GM21515 (cell line): ENCODE measurements around the gene UBXN2A.
A peak's percentile ranks its signal among the peaks of the same experiment; 100 is the strongest.
"Not testable (repeated sequence)": the region's sequence is repeated elsewhere in the genome, so short reads cannot be mapped to it uniquely, and the experiment has no call there.

Source experiments
- ATAC-seq: cut with Tn5 transposase; IDR thresholded peaks from one replicate; pipeline ENCODE4 v1.9.1; 2021; ENCODE audit not compliant: unreplicated experiment

UBXN2A gene

DNA sequence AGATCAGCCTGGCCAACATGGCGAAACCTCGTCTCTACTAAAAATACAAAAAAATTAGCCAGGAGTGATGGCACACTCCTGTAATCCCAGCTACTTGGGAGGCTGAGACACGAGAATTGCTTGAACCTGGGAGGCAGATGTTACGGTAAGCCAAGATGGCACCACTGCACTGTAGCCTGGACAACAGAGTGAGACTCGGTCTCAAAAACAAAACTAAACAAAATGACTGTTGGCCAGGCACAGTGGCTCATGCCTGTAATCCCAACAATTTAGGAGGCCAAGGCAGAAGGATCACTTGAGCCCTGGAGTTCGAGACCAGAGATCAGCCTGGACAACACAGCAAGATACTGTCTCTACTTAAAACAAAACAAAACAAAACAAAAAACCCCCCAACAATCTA is 102.9 kb downstream of the UBXN2A start:
- not testable (repeated sequence) for ATAC-seq

- ATAC-seq: no peak
Observed at GRCh38 chr2:24045511-24046508, 105.5 kb downstream of the UBXN2A start.

- no peak for ATAC-seq
Observed at GRCh38 chr2:24046599-24046929, 106.3 kb downstream of the UBXN2A start.

DNA sequence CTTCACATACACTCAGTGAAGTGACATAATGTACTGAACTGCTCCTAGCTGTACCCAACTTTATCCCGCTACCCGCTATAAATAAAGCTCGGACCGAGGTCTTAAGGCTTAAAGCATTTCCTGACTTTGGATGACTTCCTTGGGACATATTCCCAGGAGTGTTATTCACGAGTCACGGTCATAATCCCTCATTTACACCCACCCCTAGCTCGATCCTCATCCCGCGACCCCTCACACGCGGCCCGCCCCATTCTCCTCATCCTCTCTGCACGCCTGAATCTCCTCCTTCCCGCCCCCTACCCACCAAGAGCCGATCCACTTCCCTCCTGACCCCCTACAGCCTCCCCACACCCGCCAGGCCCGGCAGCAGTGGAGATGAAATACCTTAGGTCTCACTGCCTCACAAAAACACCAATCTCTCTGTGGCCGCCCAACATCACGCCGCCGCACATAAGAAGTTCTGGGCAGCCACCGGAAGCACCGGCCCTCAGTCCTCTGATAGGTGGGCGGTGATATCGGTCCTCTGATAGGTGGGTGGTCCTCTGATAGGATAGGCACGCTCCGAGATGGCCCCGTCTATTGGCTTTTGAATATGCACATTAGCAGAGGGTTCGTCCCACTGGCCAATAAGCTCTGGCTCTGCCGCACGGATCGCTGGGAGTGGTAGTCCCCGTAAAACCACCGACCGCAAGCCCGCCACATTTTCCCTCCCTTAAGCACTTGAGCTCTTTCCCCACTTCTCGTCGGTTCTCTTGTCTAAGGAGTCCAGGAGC is 106.9 kb downstream of the UBXN2A start, which contains the start of gene WDCP:
WDCP (minus strand) TSS at position 462 of the 773 bp plus-strand sequence. CDS start 7,897 bp downstream, outside the sequence.
- ATAC-seq: peak; percentile 98

- ATAC-seq: peak; percentile 1
Observed at GRCh38 chr2:24047703-24048033, 107.4 kb downstream of the UBXN2A start.

- no peak for ATAC-seq
Observed at GRCh38 chr2:24048769-24049484, 108.7 kb downstream of the UBXN2A start.

- ATAC-seq: no peak
Observed at GRCh38 chr2:24049485-24050021, 109.3 kb downstream of the UBXN2A start, which contains the start of gene FKBP1B. Gene FKBP1B (plus strand): TSS chr2:24049741. CDS start chr2:24049850, 109 bp downstream.

- ATAC-seq: no peak
Observed at GRCh38 chr2:24050041-24050979, 110.0 kb downstream of the UBXN2A start.

- ATAC-seq: no peak
Observed at GRCh38 chr2:24051833-24052232, 111.6 kb downstream of the UBXN2A start.

GRCh38 chr2:24052951-24053350 is 112.7 kb downstream of the UBXN2A start:
- ATAC-seq: no peak
